ENCODE measurements around the gene FGFR3.
"Not testable (repeated sequence)": the region's sequence is repeated elsewhere in the genome, so short reads cannot be mapped to it uniquely, and the experiment has no call there.

FGFR3 gene

DNA sequence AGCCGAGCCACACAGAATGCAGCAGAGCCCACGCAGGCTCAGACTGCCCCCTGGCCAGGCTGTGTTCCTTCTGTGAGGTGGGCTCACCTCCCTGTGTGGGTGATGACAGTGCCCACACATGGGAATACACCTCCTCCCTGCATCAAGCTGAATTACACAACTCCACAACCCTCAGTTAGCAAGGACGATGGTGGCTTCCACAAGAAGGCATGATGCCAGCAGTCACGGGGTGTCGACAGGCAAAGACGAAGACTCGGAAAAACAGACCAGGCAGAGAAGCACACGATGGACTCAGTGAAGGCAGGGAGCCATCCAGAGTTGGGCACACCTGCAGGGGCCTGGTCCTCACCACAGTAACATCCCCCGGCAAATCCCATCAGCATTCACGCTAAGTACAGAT is 50.8 kb downstream of the FGFR3 start:
- no peak overlapping the region for H3K4me3 ChIP-seq (ENCODE audit: low read length)
- no peak for DNase-seq (ENCODE audit: low read depth)
- TF ChIP-seq, protein P1, sequence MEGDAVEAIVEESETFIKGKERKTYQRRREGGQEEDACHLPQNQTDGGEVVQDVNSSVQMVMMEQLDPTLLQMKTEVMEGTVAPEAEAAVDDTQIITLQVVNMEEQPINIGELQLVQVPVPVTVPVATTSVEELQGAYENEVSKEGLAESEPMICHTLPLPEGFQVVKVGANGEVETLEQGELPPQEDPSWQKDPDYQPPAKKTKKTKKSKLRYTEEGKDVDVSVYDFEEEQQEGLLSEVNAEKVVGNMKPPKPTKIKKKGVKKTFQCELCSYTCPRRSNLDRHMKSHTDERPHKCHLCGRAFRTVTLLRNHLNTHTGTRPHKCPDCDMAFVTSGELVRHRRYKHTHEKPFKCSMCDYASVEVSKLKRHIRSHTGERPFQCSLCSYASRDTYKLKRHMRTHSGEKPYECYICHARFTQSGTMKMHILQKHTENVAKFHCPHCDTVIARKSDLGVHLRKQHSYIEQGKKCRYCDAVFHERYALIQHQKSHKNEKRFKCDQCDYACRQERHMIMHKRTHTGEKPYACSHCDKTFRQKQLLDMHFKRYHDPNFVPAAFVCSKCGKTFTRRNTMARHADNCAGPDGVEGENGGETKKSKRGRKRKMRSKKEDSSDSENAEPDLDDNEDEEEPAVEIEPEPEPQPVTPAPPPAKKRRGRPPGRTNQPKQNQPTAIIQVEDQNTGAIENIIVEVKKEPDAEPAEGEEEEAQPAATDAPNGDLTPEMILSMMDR (IDR thresholded peaks at IDR 0.05; ENCODE audit: insufficient read depth, low read depth, low read length, missing control alignments): no peak

DNA sequence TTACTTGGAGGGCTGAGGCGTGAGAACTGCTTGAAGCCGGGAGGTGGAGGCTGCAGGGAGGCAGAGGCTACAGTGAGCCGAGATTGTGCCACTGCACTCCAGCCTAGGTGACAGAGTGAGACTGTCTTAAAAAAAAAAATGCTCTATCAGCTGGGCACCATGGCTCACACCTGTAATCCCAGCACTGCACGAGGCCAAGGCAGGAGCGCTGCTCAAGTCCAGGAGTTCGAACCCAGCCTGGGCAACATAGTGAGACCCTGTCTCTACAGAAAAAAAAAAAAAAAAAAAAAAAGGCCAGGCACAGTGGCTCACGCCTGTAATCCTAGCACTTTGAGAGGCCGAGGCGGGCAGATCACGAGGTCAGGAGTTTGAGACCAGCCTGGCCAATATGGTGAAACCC is 51.5 kb downstream of the FGFR3 start:
- not testable (repeated sequence) for DNase-seq (ENCODE audit: low read depth); H3K4me3 ChIP-seq (ENCODE audit: low read length)

DNA sequence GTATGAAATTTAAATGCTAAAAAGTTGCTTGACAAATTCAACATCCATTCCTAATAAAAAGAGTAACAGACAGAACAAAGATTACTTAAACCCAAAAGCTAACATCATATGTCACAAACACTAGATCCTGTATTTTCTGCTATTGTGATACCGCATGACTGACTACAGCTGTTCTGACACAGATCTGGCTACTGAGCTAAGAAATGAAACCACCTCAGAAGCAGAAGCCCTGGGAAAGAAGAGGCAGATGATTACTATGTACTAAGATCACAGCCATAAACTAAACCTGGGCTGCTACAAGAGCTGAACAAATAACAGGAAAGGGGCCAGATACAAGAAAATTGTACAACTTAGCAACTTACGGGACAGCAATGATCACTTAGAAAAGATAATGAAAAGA is 53.5 kb downstream of the FGFR3 start:
- TF ChIP-seq, protein P1 (IDR thresholded peaks at IDR 0.05; ENCODE audit: insufficient read depth, low read depth, low read length, missing control alignments): no peak
- no peak overlapping the region for H3K4me3 ChIP-seq (ENCODE audit: low read length)
- no peak for DNase-seq (ENCODE audit: low read depth)

DNA sequence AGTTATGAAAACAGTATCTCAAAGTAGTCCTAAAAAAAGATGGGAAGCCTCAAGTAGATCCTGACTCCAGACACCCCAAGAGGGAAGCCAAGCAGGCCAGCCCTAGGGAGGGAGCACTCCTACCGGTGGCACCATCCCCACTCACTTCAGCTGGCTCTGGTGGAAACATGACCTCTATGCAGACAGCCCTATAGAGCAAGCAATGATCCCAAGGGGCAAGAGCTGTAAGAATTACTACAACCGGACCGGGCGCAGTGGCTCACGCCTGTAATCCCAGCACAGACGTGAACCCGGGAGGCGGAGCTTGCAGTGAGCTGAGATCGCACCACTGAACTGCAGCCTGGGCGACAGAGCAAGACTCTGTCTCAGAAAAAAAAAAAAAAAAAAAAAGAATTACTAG is 57.2 kb downstream of the FGFR3 start:
- TF ChIP-seq, protein P1 (IDR thresholded peaks at IDR 0.05; ENCODE audit: insufficient read depth, low read depth, low read length, missing control alignments): no peak
- no peak overlapping the region for H3K4me3 ChIP-seq (ENCODE audit: low read length)
- no peak for DNase-seq (ENCODE audit: low read depth)

DNA sequence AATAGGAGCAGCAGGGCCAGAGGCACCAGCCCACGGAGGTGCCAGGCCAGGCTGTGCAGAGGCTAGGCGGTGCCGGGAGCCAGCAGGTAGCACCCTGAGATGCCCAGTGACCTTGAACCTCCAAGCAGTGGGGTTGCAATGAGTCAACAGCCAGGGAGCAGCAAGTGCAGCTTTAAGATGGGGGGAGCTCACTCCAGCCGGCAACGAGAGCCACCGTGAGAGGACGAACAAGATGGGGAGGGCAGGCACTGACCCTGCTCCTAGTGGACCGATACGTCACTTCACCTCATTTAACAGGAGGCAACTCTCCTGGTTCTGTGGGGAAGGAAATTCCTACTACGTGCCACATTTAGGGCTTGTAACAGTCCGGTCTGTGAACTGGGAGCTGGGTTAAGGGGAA is 58.1 kb downstream of the FGFR3 start:
- TF ChIP-seq, protein P1 (IDR thresholded peaks at IDR 0.05; ENCODE audit: insufficient read depth, low read depth, low read length, missing control alignments): no peak
- H3K4me3 ChIP-seq (ENCODE audit: low read length): no peak overlapping the region
- DNase-seq (ENCODE audit: low read depth): no peak

DNA sequence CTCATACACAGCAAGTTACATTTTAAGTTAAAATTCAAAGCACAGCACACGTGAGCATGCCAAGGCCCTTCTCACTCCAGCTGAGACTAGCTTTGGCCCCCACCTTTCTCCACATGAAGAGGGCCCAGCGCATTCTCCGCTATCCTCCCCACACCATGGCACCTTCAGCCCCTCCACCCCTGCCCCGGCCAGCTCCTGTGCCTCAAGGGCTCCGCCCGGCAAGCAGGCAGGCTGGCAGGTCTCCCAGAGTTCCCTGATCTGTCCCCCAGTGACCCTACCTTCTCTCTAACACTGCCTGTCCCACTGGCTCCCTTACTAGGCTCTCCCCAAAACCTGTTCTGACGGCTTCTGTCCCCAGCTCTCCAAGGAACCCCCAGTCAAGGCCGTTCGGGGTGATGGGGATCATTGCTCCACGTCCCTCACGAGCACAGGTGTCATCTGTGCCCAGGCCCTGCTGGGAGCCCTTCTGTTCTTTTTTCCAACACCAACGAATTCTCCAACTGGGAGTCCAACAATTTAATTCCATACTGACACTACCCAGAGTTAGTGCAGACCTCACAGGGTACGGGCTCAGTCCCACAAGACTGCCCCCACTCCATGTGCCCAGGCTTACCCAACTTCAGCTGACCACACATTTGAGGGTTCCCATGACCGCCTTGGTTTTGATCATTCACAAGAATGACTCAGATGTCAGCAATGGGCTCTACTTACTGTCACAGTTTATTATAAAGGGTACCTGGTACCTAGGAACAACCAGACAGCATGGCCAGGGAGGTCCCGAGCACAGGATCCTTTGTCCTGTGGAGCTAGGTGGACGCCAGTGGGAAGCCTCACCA is 58.7 kb downstream of the FGFR3 start:
- H3K4me3 ChIP-seq (ENCODE audit: low read length): no peak overlapping the region
- TF ChIP-seq, protein P1 (IDR thresholded peaks at IDR 0.05; ENCODE audit: insufficient read depth, low read depth, low read length, missing control alignments): no peak
- no peak for DNase-seq (ENCODE audit: low read depth)

DNA sequence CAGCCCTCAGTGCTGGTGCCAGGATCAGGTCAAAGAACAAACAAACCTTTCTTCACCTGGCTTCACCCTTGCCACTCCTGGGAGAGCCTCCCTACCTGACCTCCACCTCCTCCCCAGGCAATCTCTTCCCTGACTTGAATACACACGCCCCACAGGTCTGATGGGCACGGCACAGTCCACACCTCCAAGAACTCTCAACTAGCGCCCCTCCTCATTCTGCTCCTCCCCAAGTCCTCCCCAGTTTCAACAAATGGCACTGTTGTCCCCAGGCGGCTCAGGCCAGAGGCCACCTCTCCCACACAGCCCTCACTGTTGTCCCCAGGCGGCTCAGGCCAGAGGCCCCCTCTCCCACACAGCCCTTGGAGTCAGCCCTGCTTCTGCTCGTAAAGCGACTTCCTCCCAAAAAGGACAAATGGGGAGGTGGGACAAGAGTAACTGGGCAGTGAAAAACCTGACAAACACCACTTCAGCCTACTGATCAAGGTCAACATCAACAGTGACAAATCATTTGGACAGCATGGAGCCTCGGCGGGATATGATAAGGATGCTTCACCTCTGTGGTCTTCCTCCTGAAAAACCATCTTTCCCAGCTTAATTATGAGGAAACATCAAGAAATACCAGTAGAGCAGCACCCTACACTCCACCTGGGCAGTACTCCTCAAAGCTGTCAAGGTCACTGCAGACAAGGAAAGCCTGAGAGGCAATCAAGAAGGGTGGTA is 60.0 kb downstream of the FGFR3 start:
- TF ChIP-seq, protein P1 (IDR thresholded peaks at IDR 0.05; ENCODE audit: insufficient read depth, low read depth, low read length, missing control alignments): no peak
- H3K4me3 ChIP-seq (ENCODE audit: low read length): no peak overlapping the region
- DNase-seq (ENCODE audit: low read depth): no peak

Measured in epithelial cell of esophagus (primary cell).